Epithelial cell of proximal tubule (primary cell): ENCODE data around the gene PPP1R1A. TPM values are rescaled to one million over a fixed set of nuclear protein-coding genes. Genes with fewer than 3 reads are reported as not detected.
A peak's percentile ranks its signal among the peaks of the same experiment; 100 is the strongest.

Experiments used
- DNase-seq: peaks from one replicate; pipeline ENCODE4 v3.0.0-alpha.2; 2011; ENCODE audit warnings: low read depth
- H3K4me3 ChIP-seq: 2 replicates; pipeline ENCODE4 v1.5.1; 2011; ENCODE audit warnings: low read depth, mild to moderate bottlenecking, low read length
- total RNA-seq: library from RNA; depleted of rRNA; stranded (reverse); fragments of >200 nt; gene quantifications from 2 replicates; pipeline ENCODE4 v1.2.3, GENCODE V29; 2015
- TF ChIP-seq, protein P1 (sequence below): conservative IDR thresholded peaks from 2 replicates; pipeline ENCODE4 v1.5.1; 2012; ENCODE audit warnings: low read depth, mild to moderate bottlenecking, low read length

PPP1R1A gene
- total RNA-seq, 1 donor from 2014 or later = 11.1 TPM

DNA sequence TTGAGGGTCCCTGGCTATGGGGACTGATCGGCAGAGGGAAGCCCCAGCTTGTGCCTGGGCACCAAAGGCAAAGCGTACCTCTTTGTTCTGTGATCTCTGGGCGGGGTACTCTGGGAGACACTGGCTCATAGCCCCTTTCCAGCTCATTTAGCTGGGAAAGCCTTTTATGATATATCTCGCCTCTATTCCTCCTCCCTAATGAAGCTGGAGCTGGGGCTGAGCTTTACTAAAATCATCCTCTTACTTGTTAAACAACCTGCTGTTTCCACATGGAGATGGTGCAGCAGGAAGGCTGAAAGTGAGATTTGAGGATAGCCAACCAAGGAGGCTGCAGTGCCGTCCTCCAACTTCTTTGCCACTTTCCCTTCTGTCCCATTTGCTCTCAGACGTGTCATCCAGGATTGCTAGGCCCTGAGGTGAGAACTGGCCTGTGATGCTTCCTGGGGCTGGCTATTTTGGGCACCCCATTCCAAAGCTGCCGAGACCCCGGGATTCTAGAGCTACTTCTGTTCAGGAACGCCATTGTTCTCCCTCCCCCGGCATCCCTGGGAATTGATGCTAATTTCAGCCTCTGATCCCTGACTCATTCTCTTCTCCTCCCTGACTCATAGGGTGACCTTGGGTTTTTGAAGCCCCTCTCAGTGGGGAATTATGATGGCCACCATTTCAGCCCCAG is 23.0 kb downstream of the PPP1R1A start:
- no peak for DNase-seq
- H3K4me3 ChIP-seq = no peak overlapping the region
- TF ChIP-seq, protein P1, sequence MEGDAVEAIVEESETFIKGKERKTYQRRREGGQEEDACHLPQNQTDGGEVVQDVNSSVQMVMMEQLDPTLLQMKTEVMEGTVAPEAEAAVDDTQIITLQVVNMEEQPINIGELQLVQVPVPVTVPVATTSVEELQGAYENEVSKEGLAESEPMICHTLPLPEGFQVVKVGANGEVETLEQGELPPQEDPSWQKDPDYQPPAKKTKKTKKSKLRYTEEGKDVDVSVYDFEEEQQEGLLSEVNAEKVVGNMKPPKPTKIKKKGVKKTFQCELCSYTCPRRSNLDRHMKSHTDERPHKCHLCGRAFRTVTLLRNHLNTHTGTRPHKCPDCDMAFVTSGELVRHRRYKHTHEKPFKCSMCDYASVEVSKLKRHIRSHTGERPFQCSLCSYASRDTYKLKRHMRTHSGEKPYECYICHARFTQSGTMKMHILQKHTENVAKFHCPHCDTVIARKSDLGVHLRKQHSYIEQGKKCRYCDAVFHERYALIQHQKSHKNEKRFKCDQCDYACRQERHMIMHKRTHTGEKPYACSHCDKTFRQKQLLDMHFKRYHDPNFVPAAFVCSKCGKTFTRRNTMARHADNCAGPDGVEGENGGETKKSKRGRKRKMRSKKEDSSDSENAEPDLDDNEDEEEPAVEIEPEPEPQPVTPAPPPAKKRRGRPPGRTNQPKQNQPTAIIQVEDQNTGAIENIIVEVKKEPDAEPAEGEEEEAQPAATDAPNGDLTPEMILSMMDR = no peak

DNA sequence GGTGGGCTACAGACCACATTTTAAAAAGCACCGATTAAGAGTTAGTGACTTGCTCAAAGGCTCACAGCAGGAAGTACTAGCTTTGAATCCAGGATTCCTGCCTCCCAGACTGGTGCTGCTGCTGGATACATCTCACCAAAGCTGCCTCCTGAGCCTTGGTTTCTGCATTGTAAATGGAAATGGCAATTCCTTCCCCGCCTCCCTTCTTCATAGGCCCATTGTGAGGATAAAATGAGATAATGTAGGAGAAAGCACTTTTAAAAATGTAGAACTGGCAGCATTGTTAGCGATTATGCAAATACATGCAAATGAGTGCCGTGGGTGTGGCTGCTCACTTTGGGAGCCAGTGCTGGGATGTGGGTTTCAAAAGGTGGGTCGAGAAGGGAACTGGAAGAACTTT is 23.7 kb downstream of the PPP1R1A start:
- DNase-seq = no peak
- no peak overlapping the region for H3K4me3 ChIP-seq

DNA sequence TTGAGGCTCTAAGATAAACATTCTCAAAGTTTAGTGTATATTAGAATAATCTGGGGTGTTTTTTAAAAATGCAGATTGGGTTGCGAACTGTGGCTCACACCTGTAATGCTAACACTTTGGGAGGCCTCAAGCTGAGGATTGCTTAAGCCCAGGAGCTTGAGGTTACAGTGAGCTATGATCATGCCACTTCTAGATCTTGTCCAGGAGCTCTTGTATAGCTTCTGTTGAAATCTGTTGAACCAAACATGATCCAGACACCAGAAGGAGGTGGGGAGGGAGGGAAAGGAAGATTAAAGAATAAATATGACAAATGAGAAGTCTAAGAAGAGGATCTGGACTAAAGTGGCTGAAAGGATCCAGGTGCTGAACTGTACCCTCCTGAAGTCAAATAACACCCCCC is 24.7 kb downstream of the PPP1R1A start:
- H3K4me3 ChIP-seq = no peak overlapping the region
- TF ChIP-seq, protein P1 = no peak
- no peak for DNase-seq

More for the DNA sequence above, 23.7 kb downstream of the PPP1R1A start:
- TF ChIP-seq, protein P1 = no peak

DNA sequence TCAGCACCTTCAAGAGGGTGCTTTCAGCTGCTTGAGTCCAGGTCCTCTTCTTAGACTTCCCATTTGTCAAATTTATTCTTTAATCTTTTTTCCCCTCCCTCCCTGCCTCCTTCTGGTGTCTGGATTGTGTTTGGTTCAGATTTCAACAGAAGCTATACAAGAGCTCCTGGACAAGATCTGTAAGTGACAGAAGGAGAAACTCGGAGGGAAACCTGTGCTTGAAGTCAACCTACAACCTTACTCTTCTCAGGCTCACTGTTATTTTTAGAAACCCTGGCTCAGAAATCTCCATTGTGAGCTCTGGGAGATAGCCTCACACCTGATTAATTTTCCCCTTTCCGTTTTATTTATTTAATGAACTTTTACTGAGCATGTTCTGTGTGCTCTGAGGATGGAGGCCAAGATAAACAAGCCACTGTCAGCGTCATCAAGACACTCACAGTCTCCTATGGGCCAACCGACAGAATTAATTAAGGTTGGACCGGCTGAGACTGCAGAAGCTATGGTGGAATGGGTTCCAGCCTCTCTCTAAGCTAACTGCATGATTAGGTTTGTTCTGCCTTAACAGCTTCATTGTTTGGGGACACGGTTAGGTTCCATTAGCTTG is 25.6 kb downstream of the PPP1R1A start:
- DNase-seq = no peak
- TF ChIP-seq, protein P1 = no peak
- H3K4me3 ChIP-seq = no peak overlapping the region

DNA sequence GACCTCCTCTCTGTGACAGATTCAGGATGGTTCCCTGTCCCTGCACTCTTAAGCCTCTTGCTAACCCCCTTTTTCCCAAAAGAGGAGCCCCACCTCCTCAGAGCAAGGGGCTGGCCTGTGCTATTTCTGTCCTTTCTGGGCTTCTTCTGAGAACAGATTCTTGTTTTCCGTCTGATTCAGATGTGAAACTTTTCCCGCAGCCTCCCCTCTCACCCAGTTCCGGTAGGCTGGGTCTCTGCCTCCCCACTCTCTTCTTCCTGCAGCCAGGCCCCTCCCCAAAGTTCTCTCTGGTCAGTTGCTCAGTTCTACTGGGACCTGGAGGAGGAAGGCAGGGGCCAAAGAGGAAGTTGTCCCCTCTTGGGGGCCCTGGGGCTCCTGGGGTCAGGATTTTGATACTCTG is 27.3 kb downstream of the PPP1R1A start:
- H3K4me3 ChIP-seq = no peak overlapping the region
- TF ChIP-seq, protein P1 = no peak
- no peak for DNase-seq

DNA sequence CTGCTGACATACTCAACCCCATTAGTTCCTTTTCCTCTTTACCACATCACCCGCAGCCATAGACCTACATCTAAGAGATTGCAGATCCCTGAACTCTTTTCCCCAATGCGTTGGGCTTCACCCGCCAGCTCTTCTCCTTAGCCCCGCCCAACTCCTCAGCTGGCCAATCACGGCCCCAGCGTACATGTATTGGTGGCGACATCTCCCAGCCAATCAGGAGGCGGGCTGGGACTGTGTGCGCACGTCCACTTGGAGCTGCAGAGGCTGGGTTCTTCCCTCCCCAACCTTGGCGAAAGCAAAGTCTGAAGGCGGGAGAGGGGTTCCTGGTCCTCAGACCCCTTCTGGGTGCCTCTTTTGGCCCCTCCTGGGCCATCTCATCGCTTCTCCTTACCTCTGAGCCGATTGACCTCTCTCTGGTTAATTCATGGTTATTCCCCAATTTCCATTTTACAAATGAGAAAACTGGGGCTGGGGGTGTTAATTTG is 28.0 kb downstream of the PPP1R1A start:
- no peak for DNase-seq
- peak overlapping the region; percentile 48 for H3K4me3 ChIP-seq
- TF ChIP-seq, protein P1 = no peak
